CD4-positive, alpha-beta T cell treated with Interleukin-1 beta for 1 hour (primary cell): ENCODE results near the gene ZSCAN12.

Experiments
- DNase-seq, 2 donors: peaks; one replicate each; pipeline ENCODE4 v3.0.0-alpha.2; 2020 to 2022

ZSCAN12 gene

DNA sequence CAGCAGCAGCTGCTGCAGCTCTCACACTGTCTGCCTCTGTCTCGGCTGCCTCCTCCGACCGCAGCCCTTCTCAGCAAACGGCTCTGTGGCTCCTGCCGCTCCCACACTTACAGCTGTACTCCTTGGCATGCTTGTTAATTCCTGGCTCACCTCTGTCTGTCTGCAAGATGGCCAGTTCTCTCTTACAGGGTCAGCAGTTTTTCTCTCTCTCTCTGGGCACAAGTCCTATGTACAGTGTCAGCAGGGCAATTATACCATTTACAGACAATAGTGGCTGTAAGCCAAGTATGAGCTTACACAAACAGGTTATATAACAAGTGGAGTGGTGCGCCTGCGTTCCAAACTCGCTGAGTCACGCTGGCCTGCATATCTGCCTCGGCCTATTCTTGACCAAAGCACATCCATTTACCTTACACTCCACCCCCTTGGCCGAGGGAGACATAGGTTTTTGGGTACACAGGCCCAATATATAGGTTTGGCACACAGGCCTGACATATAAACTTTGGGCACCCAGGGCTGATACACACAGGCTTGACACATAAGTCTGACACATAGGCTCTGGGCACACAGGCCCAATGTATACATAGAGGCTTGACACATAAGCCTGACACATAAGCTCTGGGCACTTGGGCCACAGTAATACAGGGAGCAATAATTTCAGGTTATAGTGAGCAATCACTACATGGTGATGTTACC lies 45.4 kb downstream of the ZSCAN12 start:
- no peak for DNase-seq

DNA sequence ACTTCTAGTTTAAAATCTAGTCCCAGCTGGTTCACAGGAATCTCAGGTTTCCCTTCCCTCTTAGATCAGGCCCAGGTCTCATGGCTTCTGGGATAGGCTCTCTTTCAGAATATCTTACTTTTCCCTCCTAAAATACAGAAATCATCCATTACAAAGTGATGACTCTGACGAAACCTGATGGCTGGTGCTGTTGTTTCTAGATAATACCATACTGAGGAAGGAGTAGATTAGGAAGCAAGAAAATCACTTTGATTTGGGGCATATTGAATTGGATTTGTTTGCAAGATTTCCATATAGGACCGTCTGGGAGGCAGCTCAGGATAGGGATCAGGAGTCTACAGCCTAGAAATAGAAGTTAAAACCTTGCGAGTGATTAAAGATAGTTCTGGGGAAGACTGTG lies 46.2 kb downstream of the ZSCAN12 start:
- no peak for DNase-seq

DNA sequence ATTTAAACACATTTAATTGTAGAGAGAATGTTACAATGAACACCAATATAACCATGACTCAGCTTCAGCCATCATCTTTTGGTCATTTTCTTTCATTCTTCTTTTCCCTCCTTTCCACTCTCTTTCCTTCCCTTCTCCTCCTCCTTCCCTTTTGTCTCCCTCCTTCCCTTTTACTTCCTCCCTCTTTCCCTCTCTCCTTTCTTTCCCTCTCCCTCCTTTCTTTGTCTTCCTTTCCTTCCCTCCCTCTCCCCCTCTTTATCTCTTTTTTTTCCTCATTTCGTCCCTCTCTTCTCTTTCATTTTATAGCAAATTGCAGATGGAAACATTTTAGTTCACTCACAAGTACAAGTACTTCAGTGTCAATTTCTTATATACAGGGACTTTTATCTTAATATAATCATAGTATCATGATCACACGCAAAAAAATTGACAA lies 48.0 kb downstream of the ZSCAN12 start:
- DNase-seq, result no peak

DNA sequence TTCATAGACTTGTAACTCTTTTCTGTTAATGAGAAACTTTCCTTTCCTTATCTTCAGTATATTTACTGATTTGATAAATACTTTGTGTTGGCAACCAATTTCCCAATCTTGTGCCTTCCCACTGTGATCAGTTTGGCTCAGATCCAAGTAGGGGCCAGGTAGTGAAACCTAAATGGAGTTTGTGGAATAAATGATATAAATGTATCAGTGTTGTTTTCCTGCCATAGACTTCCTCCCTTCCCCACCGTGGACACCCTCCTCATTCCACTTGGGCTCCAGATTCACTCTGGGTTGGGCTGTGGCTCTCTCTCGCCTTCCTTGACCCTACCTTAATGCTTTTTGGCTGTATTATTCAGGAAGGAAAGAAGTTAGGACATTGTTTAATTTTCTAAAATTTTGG lies 48.5 kb downstream of the ZSCAN12 start:
- no peak for DNase-seq

DNA sequence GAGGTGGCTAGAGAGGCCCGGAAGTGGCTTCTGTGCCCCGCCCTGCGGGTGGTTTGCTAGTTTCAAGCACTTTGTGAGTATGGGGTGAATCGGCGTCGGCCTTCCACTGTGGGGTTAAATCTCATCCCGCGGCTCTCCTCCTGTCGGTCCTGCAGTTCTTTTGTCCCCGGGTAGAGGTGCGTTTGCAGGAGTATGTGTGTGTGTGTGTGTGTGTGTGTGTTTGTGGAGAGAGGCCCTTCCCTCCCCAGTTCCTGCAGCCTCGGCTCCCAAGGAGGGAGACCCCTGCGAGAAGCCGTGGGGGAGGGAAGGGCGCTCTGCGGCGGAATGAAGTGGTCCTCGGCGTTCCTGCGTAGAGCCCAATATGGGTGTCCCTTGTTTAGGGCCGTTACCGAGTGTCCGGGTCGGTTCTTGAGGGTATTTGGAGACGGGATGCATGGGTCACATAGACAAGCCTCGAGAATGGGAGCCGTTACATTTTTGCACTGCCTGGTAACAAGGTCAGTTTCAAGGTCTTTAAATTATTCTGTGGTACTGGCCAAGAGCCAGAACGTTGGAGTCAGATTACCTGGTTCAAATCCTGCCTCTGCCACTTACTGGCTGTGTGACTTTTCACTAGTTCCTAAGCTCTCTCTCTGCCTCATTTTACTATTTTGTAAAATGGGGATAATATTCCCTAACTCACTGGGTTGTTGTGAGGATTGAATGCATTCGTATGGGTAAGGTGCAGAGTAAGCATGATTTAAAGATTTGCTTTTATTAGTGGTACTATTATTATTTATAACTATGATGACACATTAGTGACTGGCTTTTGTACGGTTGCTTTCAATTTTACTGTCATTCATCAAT lies 49.4 kb downstream of the ZSCAN12 start, which contains the start of gene ZKSCAN3:
Gene ZKSCAN3 (plus strand): TSS at position 56 of the 846 bp plus-strand sequence. CDS start 9,640 bp downstream, outside the sequence.
- DNase-seq, result peak; percentile 83

DNA sequence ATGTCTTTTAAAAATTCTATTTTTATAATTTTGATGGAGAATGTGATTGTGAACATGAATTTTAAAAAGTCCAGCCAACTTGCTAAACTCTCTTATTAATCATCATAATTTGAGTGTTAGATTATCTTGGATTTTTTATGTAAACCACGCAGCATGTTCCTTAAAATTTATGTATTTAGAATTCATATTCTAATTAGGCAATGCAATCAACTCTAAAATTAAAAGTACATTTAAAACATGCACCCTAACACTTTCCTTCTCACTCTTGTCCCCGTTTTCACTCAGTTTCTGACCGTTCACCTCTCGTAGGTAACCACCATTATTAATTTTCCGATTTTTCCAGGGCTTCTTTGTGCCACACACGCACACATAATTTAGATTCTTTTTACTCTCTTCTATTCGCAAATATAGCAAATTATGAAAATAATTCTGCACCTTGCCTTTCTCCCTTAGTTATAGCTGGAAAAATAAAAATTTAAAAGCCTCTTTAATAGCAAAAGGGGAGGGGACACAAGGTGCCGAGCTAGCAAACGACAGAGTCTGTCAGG lies 50.1 kb downstream of the ZSCAN12 start:
- DNase-seq, result no peak

DNA sequence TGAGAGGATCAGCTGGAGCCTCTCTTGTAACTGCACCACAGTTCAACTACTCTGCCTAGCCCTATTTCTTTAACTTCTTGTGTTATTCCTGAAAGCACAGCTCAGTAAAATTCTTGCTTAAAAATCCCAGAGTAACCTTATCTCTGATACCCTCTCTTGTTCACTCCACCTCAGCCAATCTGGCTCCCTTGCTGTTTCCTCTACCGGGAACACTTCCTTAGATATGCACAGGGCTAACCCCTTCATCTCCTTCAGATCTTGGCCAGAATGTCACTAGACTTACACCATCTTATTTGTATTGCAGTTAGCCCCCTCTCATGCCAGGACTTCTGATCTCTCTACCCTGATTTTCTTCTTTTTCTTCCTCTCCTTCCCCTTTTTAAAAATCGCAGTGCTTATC lies 52.4 kb downstream of the ZSCAN12 start:
- DNase-seq, result no peak

DNA sequence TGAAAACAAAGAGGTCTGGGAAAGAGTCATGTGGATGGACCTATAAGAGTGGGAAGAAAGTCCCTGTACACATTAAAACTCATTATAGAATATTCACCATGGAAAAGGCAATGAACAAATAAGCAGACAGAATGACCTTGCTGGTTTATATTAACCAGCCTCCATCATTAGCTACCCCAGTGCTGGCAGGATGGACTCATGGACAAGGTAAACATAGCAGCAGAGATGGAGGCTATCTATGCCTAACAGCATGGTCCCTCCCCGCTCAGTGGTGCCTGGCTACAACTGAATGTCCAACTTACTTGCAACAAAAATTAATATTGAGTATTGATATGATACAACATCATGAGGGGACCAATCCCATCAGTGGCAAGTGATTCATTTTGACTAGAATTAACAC lies 54.3 kb downstream of the ZSCAN12 start:
- DNase-seq, result no peak

DNA sequence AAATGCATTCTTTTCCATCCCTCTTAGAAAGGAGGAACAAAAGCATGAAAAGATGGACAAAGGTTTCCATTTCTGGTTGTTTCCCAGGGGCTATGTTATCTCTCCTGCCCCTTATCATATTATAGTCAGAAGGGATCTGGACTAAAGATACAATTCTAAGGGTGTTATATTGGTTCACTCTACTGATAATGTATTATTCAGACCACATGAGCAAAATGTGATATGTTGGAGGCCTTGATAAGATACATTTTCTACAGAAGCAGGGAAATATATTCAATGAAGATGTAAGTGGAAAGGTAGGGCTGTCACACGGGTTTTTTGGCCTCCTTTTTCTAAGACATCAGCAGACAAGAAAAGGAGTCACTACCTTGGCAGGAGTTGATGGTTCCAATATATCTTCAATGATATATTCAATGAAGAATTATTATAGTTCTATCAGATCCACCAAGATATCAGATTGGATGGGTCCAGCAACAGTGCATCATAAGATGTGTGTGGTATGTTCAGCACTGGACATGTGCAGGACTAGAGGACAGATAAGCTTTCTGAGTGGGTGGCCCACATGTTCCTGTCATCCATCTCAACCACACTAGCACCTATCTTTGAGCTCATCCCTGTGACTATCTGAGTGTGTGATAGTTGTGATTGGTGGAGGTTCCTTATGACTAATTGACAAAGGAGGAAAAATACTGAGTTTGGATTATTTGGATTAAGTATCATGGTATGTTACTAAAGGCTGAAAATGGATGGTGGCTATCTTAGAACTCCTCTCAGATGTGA lies 55.5 kb downstream of the ZSCAN12 start:
- DNase-seq, result no peak

DNA sequence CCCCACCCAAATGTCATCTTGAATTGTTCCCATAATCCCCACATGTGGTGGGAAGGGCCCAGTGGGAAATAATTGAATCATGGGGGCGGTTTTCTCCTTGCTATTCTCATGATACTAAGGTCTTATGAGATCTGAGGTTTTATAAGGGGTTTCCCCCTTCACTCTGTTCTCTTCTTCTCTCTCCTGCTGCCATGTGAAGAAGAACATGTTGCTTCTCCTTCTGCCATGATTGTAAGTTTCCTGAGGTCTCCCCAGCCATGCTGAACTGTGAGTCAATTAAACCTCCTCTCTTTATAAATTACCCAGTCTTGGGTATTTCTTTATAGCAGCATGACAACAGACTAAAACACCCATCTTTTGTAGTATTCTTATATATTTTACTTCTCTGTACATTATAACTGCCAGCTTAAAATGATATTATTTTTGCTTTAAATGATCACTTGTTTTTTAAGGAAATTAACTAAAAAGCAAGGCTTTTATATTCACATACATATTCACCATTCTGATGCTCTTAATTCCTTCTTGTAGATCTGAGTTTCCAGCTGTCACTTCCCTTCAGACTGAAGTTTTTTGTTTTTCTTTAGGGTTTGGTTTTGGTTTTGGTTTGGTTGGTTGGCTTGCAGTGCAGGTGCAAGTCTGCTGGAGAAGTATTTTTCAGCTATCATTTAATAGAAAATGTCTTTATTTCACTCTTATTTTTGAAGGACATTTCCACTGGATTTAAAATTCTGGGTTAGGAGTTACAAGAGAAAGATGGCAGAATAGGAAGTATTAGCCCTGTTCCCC lies 59.0 kb downstream of the ZSCAN12 start:
- no peak for DNase-seq

DNA sequence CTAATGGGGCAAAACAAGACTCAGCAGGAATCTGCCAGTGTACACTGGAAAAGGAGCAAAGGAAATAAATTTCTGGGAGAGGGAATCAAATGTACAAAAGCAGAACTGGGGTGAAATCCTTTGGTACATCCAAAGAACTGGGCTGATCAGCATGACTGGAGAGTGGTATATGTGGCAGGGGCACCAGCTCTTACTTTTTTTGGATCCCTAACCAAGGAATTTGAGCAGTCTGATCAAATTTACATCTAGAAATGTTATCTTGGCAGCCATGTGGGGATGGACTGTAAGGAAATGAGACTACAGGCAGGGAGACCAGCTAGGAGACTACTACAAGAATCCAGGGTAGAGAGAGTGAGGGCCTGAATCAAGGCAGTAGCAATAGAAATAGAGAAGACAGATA lies 62.4 kb downstream of the ZSCAN12 start:
- no peak for DNase-seq

DNA sequence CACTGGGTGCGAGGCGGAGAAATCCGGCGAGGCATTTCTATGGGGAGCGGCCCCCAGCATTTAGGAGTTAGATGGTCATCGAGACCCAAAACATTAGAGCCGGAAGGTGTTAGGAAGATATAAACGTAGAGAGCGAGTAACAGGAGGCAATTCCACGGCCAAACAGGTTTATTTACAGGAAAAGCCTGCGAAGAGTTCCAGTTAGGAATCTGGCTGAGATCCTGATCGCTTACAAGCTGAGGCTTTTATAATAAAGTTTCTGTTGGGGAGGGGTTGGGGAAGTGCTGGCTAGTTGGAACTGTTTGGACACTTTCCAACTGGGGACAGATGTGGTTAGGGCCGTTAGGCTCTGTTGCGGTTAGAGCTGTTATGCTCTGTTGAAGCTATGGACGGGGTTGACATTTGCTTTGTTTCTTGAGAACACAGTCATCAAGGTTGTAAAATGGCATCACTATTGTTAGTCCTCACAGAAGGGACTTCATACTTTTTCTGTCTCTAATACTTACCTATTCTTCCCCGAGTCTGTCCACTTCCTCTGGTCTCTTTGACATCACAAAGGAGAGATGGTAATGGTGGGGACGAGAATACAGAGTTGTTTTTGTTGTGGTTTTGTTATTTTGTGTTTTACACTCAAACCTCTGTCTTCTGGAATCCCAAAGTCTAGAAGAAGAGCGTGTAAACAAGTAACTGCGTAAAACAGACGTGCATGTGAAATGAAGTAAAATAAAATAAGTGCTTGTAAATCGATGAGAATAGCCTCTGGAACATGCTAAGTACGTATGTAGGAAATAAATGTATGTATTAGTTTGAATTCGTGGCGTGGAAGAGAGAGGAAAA lies 63.0 kb downstream of the ZSCAN12 start:
- DNase-seq, result peak; percentile 6 to 54

DNA sequence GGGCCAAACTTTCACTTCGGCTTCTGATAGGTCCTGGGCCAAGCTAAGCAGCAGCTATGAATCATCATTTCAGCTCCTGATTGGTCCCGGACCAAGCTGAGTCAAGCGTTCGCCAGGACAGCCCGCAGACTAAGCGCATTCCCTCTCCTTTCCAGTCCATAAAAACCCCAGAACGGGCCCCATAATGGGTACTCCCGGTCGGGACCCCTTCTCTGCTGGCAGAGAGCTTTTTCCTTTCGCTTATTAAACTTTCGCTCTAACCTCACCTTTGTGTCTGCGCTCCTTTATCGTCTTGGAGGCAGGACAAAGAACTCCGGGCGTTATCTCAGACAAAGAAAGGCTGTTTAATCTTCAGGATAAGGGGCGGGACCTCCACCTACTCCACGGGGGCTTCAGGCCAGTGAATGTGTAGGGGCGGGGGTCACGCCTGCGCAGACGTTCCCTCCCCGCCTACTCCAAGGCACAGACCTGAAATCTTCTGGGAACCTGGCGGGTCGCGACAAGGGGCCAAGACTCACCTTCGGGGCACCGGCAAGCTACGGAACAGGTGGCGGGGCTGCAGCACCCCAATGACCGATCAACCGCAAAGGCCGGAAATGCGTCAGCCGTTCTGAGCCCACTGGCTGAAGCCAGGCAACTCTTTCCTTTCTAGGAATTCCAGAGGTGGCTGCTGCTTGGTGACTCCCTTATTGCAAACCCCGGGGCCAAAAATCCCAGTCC lies 63.8 kb downstream of the ZSCAN12 start, which contains the start of gene ZSCAN31:
Gene ZSCAN31 (minus strand): TSS at position 585 of the 720 bp plus-strand sequence. CDS start 6,465 bp downstream, outside the sequence.
- peak; percentile 92 to 93 for DNase-seq

DNA sequence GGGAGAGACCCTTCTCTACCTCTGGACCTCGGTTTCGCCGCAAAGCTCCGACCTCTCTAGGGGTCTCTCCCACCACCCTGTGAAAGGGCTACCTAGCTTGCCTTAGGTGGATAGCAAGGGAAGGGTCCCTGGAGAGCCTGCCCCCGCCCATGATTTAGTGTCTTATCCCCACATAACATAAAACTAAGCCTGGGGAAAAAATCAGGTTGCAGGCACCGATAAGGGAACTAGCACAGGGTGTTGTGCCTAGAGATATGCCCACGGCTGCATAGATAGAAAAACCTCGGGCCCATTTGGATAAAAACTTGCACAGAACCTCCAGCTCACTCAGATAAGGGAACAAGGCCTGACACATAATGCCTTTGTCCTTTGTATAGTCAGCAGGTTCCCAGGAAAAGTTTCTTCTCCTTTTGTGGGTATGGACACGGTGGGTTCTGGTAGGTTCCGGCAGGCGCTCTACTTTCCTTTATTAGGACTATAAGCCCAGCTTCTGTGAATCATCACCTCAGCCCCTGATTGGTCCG lies 64.4 kb downstream of the ZSCAN12 start:
- DNase-seq, result no peak

DNA sequence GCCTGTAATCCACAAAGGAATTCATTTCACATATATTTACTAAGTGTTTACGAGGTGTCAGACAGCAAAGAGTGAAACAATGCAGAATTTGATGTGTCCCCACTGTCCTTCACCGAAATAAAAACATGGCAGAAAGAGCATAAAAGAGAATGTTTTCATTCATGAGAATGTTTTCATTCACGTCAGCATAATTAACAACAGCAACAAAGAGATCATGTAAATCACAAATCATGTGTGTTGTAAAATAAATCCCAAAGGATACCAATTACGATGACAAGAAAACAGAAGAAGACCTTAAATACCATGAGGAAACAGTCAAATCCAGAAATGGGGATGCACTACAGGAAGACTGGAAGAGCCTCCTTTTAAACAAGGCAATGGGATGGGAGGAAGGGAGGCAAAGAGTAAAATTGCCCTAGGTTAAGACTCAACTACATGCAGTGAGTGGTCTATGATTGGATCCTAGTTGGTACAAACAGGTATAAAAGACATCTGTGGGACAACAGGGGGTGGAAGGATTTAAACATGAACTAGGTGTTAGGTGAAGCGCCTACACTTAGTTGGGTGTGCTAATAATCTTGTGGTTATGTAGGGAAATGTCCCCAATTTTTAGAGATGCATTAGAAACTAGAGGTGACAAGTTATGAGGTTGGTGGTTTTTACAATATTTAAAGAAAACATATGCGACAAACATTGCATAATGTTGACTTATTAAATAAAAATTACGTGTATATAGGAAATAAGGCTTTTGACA lies 65.1 kb downstream of the ZSCAN12 start:
- peak in 1 of 2 donors; percentile 5 for DNase-seq

DNA sequence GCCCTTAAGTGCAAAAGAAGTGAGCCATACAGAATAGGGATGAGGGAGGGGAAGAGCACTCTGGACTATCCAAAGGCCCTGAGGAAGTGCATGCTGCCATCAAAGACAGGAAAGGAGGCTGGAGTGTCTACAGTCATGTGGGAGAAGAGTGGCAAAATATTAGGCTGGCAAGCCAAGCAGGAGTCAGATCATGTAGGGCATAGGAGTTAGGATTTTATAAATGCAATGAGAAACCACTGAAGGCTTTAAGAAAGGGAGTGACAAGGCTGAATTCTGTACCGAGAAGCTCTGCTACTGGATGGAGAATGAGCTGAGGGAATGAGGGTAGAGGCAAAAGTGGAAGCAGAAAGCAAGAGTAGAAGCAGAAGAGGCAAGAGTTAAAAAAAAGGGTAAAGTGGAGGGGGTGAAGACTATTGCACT lies 65.9 kb downstream of the ZSCAN12 start:
- DNase-seq, result no peak

DNA sequence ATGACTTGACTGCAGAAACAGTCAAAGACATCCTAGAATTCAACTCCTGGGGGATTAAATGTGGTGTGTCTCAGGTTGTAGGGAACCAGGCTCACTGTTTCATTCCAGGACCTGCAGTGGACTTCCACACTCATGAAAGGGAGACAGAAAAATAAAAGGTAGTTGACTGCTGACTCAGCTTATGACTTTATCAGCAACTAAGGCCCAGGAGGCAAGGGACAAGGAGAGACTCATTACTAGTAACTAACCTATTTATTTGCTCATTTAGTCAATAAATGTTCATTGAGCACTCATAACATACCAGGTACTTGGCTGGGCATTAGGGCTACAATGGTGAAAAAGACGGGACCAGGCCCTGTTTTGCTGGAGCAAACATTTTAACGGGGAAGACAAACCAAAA lies 66.5 kb downstream of the ZSCAN12 start:
- no peak for DNase-seq

DNA sequence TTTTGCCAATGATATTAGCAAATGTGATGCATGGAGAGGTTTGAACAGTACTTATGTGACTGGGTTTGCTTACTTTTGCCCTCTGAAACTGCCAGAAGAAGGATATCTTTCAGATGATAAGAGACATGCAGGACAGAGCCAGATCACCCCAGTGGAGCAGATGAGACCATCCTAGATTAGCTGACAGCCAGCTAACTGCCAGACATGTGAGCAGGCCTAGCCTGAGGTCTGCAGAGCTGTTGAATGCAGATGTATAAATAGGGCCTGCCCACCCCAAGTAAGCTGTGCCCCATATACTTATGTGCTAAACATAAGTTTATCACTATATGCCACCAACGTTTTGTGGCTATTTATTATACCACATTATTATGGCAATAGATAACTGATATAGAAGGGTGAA lies 69.5 kb downstream of the ZSCAN12 start:
- no peak for DNase-seq
